ENCODE results near the gene FAM78A. TPM values are rescaled to one million over a fixed set of nuclear protein-coding genes. Genes with fewer than 3 reads are reported as not detected.

Gene FAM78A
- total and polyA plus RNA-seq, 8 donors, result 0.85 to 3.5 (median 1.6) TPM; not detected in 1

GRCh38 chr9:131281119-131281965 is 5.0 kb upstream of the FAM78A start:
- TF ChIP-seq EP300 (IDR thresholded peaks at IDR 0.05) (no peak), CTCF (IDR thresholded peaks at IDR 0.05) (no peak), POLR2A (IDR thresholded peaks at IDR 0.05) (no peak), POLR2AphosphoS5 (IDR thresholded peaks at IDR 0.05) (no peak)
- H3K27ac ChIP-seq, result no peak overlapping the region
- H3K4me3 ChIP-seq, result no peak overlapping the region
- DNase-seq, result no peak
- peaks cover 21 to 31% (median 27%) of the 10 kb centered on the region in 4 donors for H3K4me1 ChIP-seq
- no peaks in the 10 kb centered on the region for H3K36me3 ChIP-seq
- WGBS, 5 donors, result 71 to 83% (median 77%) methylated on average over 14 to 17 of the region's 17 CpGs
- H3K27me3 ChIP-seq, result peaks cover 0 to 69% (median 26%) of the 10 kb centered on the region in 3 donors
- no peaks in the 10 kb centered on the region for H3K9me3 ChIP-seq
- intact Hi-C loops (cut with DNase I; ENCODE audit: low total_unique reads), result no loop called here

- no peak overlapping the region for H3K27ac ChIP-seq
- H3K4me1 ChIP-seq, result peaks cover 24 to 36% (median 30%) of the 10 kb centered on the region in 4 donors
- H3K36me3 ChIP-seq, result no peaks in the 10 kb centered on the region
- 65 to 90% (median 73%) methylated on average over 2 to 3 of the region's 3 CpGs for WGBS, 5 donors
- DNase-seq, result no peak
- peaks cover 0 to 76% (median 27%) of the 10 kb centered on the region in 3 donors for H3K27me3 ChIP-seq
- no peak overlapping the region for H3K4me3 ChIP-seq
- intact Hi-C loops (cut with DNase I; ENCODE audit: low total_unique reads), result no loop called here
- H3K9me3 ChIP-seq, result no peaks in the 10 kb centered on the region
- TF ChIP-seq CTCF (IDR thresholded peaks at IDR 0.05) (no peak), EP300 (IDR thresholded peaks at IDR 0.05) (no peak), POLR2A (IDR thresholded peaks at IDR 0.05) (no peak), POLR2AphosphoS5 (IDR thresholded peaks at IDR 0.05) (no peak)
Measured at GRCh38 chr9:131280660-131281059, 4.3 kb upstream of the FAM78A start.

GRCh38 chr9:131279863-131280570 is 3.7 kb upstream of the FAM78A start:
- intact Hi-C loops (cut with DNase I; ENCODE audit: low total_unique reads), result no loop called here
- TF ChIP-seq EP300 (IDR thresholded peaks at IDR 0.05), result no peak
- TF ChIP-seq POLR2A (IDR thresholded peaks at IDR 0.05), result no peak
- TF ChIP-seq CTCF (IDR thresholded peaks at IDR 0.05), result no peak
- TF ChIP-seq POLR2AphosphoS5 (IDR thresholded peaks at IDR 0.05), result no peak
- Histone ChIP-seq H3K4me3 (no peak overlapping the region), H3K36me3 (no peaks in the 10 kb centered on the region), H3K27me3 (peaks cover 0 to 82% (median 27%) of the 10 kb centered on the region in 3 donors), H3K4me1 (peaks cover 24 to 36% (median 30%) of the 10 kb centered on the region in 4 donors), H3K27ac (no peak overlapping the region), H3K9me3 (no peaks in the 10 kb centered on the region)
- 56 to 75% (median 68%) methylated on average over 16 to 19 of the region's 19 CpGs for WGBS, 5 donors
- DNase-seq, result no peak

- no peaks in the 10 kb centered on the region for H3K9me3 ChIP-seq
- peaks cover 0 to 88% (median 27%) of the 10 kb centered on the region in 3 donors for H3K27me3 ChIP-seq
- no peaks in the 10 kb centered on the region for H3K36me3 ChIP-seq
- intact Hi-C loops (cut with DNase I; ENCODE audit: low total_unique reads), result no loop called here
- TF ChIP-seq EP300 (IDR thresholded peaks at IDR 0.05) (no peak), POLR2AphosphoS5 (IDR thresholded peaks at IDR 0.05) (no peak), POLR2A (IDR thresholded peaks at IDR 0.05) (no peak), CTCF (IDR thresholded peaks at IDR 0.05) (no peak)
- DNase-seq, result no peak
- no peak overlapping the region for H3K4me3 ChIP-seq
- WGBS, 5 donors, result 66 to 80% (median 75%) methylated on average over 5 to 11 of the region's 11 CpGs
- H3K27ac ChIP-seq, result no peak overlapping the region
- H3K4me1 ChIP-seq, result peaks cover 24 to 36% (median 30%) of the 10 kb centered on the region in 4 donors
Measured at GRCh38 chr9:131279196-131279862, 3.0 kb upstream of the FAM78A start.
